Midbrain (tissue), 1 donor: ENCODE data around the gene PPRC1.

Experiments
- DNase-seq: peaks from one replicate; lab custom pipeline; 2025; lab: John Stamatoyannopoulos, UW

Gene PPRC1

GRCh38 chr10:102132563-102133372 is at the start of gene PPRC1:
Gene PPRC1 (plus strand): TSS chr10:102133040. CDS start chr10:102133069, 29 bp downstream.
- peak; percentile 99 for DNase-seq

GRCh38 chr10:102083541-102083940 is 49.3 kb upstream of the PPRC1 start:
- no peak for DNase-seq

GRCh38 chr10:102085336-102085735 is 47.5 kb upstream of the PPRC1 start:
- DNase-seq: no peak

GRCh38 chr10:102086196-102086595 is 46.6 kb upstream of the PPRC1 start:
- DNase-seq: no peak

- no peak for DNase-seq
These were observed 42.1 kb upstream of the PPRC1 start for GRCh38 chr10:102090772-102091171.

- DNase-seq: no peak
These were observed 36.4 kb upstream of the PPRC1 start for GRCh38 chr10:102096449-102096848.

GRCh38 chr10:102101152-102101551 is 31.7 kb upstream of the PPRC1 start:
- DNase-seq: no peak

GRCh38 chr10:102102421-102102820 is 30.4 kb upstream of the PPRC1 start:
- no peak for DNase-seq

GRCh38 chr10:102106998-102107397 is 25.8 kb upstream of the PPRC1 start:
- no peak for DNase-seq

GRCh38 chr10:102109166-102110116 is 23.4 kb upstream of the PPRC1 start:
- DNase-seq: no peak

- no peak for DNase-seq
These were observed 21.6 kb upstream of the PPRC1 start for GRCh38 chr10:102111276-102111675.

GRCh38 chr10:102112210-102112817 is 20.5 kb upstream of the PPRC1 start:
- DNase-seq: no peak

GRCh38 chr10:102113261-102113955 is 19.4 kb upstream of the PPRC1 start:
- no peak for DNase-seq

- peak; percentile 32 for DNase-seq
These were observed 18.6 kb upstream of the PPRC1 start for GRCh38 chr10:102113956-102114857.

- DNase-seq: peak; percentile 93
These were observed 17.8 kb upstream of the PPRC1 start for GRCh38 chr10:102114861-102115618.

GRCh38 chr10:102115775-102116174 is 17.1 kb upstream of the PPRC1 start:
- DNase-seq: no peak

- no peak for DNase-seq
These were observed 16.2 kb upstream of the PPRC1 start for GRCh38 chr10:102116656-102117055.

GRCh38 chr10:102117391-102118159 is 15.3 kb upstream of the PPRC1 start:
- DNase-seq: peak; percentile 88

- DNase-seq: peak; percentile 30
These were observed 14.0 kb upstream of the PPRC1 start for GRCh38 chr10:102118867-102119266.
